ENCODE data around the gene TBCEL. TPM values are rescaled to one million over a fixed set of nuclear protein-coding genes. Genes with fewer than 3 reads are reported as not detected.

The TBCEL gene
- total and polyA plus RNA-seq, 10 of the 15 experiments (the other 5 are each of a cell fraction or from before 2014, with no cell fraction given), result 2.0 to 10.4 (median 7.3) TPM

GRCh38 chr11:121029813-121030445 lies 6.0 kb downstream of the TBCEL start:
- peaks cover 12% of the 10 kb centered on the region for H3K79me2 ChIP-seq (ENCODE audit: control insufficient read depth, insufficient read depth, low read length)
- no peak overlapping the region for H2AFZ ChIP-seq (ENCODE audit: control insufficient read depth, low read depth, low read length)
- ATAC-seq, result no peak
- ChIA-PET SMC1A (ENCODE audit: uncharacterized antibody, unreplicated experiment) (interaction anchor here (1.4 kb wide), 1 partner anchor 165 kb away, joined by 3 read pairs; no protein-coding TSS in a partner anchor), RAD21 (ENCODE audit: unreplicated experiment) (no interaction called here), CTCF (no interaction called here), POLR2A (no interaction called here)
- in situ Hi-C loops (cut with MboI), result no loop called here
- H3K4me1 ChIP-seq (ENCODE audit: control insufficient read depth, insufficient read depth, low read length), result peaks cover under 1% of the 10 kb centered on the region; the same call in 1 of the 2 replicates
- no peaks in the 10 kb centered on the region for H4K20me1 ChIP-seq (ENCODE audit: control insufficient read depth, insufficient read depth)
- no peaks in the 10 kb centered on the region for H3K36me3 ChIP-seq (ENCODE audit: control insufficient read depth in 2 of 2, insufficient read depth in 2 of 2, low read length in 1 of 2)
- no peak overlapping the region for H3K4me2 ChIP-seq (ENCODE audit: control insufficient read depth, insufficient read depth)
- BruUV-seq (replicated peaks), result no TSS peak
- no peak for FAIRE-seq
- H3K27me3 ChIP-seq (replicated peaks in 1 of 2; ENCODE audit: control insufficient read depth in 2 of 2, insufficient read depth in 2 of 2, low read length in 1 of 2), result no peaks in the 10 kb centered on the region
- no peak for TF ChIP-seq POLR2AphosphoS2 (IDR thresholded peaks at IDR 0.05; ENCODE audit: low read depth, low read length)
- TF ChIP-seq SPI1 (IDR thresholded peaks at IDR 0.05; ENCODE audit: borderline replicate concordance, insufficient read depth, low read depth, low read length), result no peak
- TF ChIP-seq RFX5 (IDR thresholded peaks at IDR 0.05; ENCODE audit: low read depth, low read length), result no peak
- no peak for TF ChIP-seq YBX1 (IDR thresholded peaks at IDR 0.05)
- no peak for TF ChIP-seq SIX5 (IDR thresholded peaks at IDR 0.05; ENCODE audit: low read depth, low read length, severe bottlenecking)
- no peak for TF ChIP-seq ATF7 (IDR thresholded peaks at IDR 0.05; ENCODE audit: low read depth)
- TF ChIP-seq, protein P1, sequence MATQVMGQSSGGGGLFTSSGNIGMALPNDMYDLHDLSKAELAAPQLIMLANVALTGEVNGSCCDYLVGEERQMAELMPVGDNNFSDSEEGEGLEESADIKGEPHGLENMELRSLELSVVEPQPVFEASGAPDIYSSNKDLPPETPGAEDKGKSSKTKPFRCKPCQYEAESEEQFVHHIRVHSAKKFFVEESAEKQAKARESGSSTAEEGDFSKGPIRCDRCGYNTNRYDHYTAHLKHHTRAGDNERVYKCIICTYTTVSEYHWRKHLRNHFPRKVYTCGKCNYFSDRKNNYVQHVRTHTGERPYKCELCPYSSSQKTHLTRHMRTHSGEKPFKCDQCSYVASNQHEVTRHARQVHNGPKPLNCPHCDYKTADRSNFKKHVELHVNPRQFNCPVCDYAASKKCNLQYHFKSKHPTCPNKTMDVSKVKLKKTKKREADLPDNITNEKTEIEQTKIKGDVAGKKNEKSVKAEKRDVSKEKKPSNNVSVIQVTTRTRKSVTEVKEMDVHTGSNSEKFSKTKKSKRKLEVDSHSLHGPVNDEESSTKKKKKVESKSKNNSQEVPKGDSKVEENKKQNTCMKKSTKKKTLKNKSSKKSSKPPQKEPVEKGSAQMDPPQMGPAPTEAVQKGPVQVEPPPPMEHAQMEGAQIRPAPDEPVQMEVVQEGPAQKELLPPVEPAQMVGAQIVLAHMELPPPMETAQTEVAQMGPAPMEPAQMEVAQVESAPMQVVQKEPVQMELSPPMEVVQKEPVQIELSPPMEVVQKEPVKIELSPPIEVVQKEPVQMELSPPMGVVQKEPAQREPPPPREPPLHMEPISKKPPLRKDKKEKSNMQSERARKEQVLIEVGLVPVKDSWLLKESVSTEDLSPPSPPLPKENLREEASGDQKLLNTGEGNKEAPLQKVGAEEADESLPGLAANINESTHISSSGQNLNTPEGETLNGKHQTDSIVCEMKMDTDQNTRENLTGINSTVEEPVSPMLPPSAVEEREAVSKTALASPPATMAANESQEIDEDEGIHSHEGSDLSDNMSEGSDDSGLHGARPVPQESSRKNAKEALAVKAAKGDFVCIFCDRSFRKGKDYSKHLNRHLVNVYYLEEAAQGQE (IDR thresholded peaks at IDR 0.05; ENCODE audit: low read depth, low read length), result no peak
- DNase-seq (ENCODE audit: low read depth, low spot score), result no peak
- H3K9ac ChIP-seq (ENCODE audit: control insufficient read depth, insufficient read depth, low read length), result no peak overlapping the region
- intact Hi-C loops (cut with micrococcal nuclease; ENCODE audit: unreplicated experiment), result loop anchor here (10.0 kb wide), 1 partner anchor 265 kb away; the partner anchor contains the start of gene SC5D
- H3K4me3 ChIP-seq, result no peak overlapping the region
- H3K9me3 ChIP-seq (replicated peaks; ENCODE audit: control insufficient read depth, insufficient read depth, low read length), result no peaks in the 10 kb centered on the region; the same call in 1 of the 3 replicates
- H3K27ac ChIP-seq (ENCODE audit: control insufficient read depth, insufficient read depth), result no peak overlapping the region
- 53% methylated on average over 3 of the region's 3 CpGs for WGBS (ENCODE audit: insufficient coverage, insufficient replicate concordance, low lambda C conversion rate, missing lambda C conversion rate)
